ENCODE measurements around the gene PPP2R5E.
"Not testable (repeated sequence)": the region's sequence is repeated elsewhere in the genome, so short reads cannot be mapped to it uniquely, and the experiment has no call there.

Gene PPP2R5E

GRCh38 chr14:63426838-63427352 lies 116.3 kb downstream of the PPP2R5E start:
- no peak for DNase-seq

DNA sequence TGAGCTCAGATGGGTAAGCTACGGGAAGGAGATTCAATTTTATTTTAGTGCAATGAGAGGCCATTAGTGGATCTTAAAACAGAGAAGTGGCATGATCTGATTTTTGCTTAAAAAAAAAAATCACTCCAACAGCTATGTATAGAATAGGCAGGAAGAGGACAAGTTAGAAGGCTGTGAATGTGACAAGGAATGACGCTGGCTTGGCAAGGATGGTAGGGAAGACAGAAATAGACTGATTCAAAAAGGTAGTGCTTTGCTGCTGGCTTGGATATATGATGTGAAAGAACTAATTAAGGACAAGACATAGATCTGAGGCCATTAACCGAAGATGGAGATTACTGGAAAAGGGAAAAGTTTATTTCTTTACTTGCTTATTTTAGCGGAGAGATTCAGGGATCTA lies 119.3 kb downstream of the PPP2R5E start:
- DNase-seq = no peak

- no peak for DNase-seq
These were observed 119.8 kb downstream of the PPP2R5E start for GRCh38 chr14:63423381-63423780.

- no peak for DNase-seq
These were observed 121.3 kb downstream of the PPP2R5E start for GRCh38 chr14:63421919-63422318.

- DNase-seq = no peak
These were observed 122.0 kb downstream of the PPP2R5E start for GRCh38 chr14:63421226-63421625.

DNA sequence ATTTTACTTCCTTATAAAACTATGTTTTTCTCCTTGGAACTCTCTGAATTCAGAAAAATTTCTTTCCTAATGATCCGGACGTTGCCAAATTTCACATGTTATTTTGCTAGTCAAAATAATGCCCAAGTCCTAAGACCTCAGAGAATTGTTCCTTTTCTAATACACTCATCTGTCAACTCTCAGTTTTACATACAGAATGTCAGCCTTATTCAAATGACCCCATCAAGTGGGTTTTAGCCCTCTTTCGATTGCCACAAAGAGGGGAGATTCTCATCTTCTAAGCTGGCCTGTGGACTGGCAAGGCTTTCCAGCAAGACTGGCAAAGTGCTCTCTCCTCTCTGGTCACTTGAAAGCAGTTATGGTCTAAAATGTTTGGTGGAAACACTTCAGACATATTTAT lies 125.2 kb downstream of the PPP2R5E start:
- DNase-seq = no peak

GRCh38 chr14:63413009-63413408 lies 130.2 kb downstream of the PPP2R5E start:
- no peak for DNase-seq

GRCh38 chr14:63406333-63406732 lies 136.8 kb downstream of the PPP2R5E start:
- no peak for DNase-seq

- DNase-seq = no peak
These were observed 137.5 kb downstream of the PPP2R5E start for GRCh38 chr14:63405715-63406114.

DNA sequence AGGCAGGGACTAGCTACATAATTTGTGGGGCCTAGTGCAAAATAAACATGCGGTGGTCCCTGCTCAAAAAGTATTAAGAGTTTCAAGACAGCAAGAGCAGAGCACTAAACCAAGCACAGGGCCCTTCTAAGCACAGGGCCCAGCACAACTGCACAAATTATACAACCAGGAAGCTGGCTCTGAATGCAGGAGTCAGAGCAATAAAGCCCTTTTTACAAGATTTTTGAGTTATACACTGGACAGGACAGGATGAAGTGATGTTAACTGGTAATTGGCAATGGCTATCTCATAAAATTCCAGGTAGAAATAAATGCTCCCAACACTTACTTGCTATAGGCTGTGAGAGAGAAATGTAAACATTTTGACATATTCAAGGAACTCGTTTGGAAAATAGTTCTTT lies 138.3 kb downstream of the PPP2R5E start:
- no peak for DNase-seq

- no peak for DNase-seq
These were observed 141.5 kb downstream of the PPP2R5E start for GRCh38 chr14:63401646-63402045.

DNA sequence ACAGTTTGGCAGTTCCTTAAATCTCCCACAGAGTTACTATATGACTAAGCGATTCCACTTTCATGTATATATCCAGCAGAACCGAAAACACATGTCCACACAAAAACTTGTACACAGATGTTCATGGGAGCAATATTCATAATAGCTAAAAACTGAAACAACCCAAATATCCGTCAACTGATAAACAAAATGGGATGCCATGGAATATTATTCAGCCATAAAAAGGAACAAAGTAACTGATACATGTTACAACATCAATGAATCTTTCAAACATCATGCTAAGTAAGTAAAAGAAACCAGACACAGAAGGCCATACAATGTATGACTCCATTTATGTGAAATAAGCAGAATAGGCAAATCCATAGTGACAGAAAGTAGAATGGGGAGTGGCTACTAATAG lies 144.2 kb downstream of the PPP2R5E start:
- DNase-seq = no peak

GRCh38 chr14:63394841-63395240 lies 148.3 kb downstream of the PPP2R5E start:
- DNase-seq = no peak

DNA sequence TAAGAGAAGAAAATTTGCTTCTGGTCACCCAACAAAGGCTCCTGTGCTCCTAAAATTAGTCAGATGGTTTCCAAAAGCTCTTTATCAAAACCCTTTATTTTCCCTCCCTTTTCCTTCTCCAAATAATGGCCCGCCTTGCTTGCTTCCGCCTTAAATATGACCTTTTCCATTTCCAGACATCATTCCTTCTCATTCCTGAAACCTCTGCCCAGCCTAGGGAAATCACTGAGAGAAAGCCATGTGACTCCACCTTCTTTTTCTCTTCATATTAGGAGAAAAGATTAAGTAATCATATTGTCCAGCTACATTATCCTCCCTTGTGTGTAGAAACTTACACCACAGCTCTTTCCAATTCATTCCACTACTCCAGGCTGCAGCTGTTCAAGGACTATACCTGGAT lies 148.7 kb downstream of the PPP2R5E start:
- no peak for DNase-seq

DNA sequence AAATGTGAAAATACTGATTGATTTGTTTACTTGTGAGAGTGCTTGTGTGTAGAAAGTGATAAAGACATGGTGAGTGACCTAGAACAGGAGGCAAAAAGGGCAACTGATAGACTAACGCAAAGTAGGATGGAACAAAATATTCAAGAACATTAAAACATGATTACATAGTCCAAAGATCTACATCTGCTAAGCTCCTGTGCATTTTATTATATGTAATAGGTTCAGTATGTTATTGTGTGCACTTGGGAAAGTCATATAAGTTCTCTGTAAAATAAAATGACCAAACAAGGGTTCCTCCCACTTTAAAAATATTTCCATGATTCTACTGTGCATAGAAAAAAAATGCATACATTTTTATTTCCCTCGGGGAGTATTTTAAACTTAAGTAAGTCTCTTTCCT lies 150.2 kb downstream of the PPP2R5E start:
- DNase-seq = no peak

GRCh38 chr14:63392236-63392635 lies 150.9 kb downstream of the PPP2R5E start:
- no peak for DNase-seq

- peak; percentile 6 for DNase-seq
These were observed 154.3 kb downstream of the PPP2R5E start for GRCh38 chr14:63388766-63389431.

GRCh38 chr14:63387711-63388110 lies 155.5 kb downstream of the PPP2R5E start:
- DNase-seq = no peak

DNA sequence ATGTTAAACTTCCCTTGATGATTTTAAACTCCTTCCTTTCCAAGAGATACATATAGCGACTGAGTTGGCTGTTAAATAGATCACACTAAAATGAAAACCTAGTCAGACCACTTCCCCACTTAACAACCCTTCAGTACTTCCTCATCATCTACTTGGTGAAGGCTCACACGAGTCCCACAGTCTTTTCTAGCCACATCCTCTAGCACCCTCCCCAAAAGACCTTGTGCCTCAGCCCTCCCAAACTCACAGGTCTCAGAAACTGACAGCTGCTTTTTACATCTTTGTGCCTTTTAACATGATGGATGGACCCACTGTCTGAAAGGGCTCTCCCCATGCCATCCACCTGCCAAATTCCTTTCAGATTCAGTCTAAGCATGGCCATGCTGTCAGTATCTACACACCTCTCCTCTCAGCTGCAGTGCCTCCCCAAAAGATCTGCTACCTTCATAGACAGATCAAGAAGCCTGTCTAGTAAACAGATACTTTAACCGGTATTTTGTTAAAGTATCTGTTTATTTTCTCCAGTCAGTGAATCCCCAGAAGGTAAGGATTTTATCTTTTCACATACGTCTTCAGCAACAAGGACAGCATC lies 159.3 kb downstream of the PPP2R5E start:
- no peak for DNase-seq

GRCh38 chr14:63378444-63378843 lies 164.7 kb downstream of the PPP2R5E start:
- no peak for DNase-seq

DNA sequence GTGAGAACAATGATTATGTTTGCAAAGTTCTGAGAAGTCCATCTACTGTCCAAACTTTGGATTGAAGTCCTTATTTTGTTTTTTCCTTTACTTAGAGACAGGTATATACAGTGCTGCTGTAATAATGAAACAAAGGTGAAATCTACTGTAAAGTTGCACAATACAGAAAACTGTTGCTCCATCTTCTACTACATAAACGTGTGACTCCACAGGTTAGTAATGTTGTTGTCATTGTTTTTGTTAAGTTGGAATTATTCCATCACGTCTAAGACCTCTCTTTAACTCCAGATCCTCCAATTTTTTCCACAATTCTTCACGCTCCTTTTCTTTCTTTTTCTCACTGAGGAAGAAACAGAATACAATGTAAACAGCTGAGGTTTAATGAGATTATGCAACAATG lies 167.4 kb downstream of the PPP2R5E start:
- no peak for DNase-seq

DNA sequence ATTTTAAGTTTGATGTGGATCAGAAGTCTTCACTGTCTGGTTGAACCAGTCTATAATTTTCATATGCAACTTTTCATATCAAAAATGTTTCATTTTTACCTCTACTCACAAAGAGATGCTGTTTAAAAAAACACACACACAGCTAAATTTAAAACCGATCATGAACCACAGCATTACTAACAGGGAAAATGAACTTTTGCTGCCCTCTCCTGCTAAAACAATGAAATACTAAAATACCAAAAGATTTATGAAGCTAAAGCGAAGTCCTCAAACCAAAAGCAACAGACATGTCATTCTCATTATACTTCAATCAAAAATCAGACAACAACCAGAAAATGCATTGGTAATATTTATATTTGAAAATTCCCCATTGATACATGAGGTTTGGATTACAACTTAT lies 171.6 kb downstream of the PPP2R5E start:
- not testable (repeated sequence) for DNase-seq

DNA sequence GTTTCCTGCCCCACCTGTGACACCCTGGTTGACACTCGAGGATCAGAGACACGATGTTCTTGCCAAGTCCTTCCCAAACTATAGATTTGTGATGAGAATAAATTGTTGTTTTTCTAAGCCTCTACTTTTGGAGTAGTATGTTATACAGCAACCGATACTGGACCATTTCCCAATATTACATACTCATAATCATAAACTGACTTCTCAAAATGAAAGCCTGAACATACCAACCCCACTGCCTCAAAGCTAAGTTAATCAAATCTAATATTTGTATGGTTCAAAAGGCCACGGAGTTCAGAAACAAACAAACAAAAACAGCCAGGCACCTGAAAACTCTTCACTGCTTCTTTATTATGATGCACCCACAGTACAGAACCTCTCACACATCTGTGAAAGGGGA lies 172.1 kb downstream of the PPP2R5E start:
- DNase-seq = no peak

DNA sequence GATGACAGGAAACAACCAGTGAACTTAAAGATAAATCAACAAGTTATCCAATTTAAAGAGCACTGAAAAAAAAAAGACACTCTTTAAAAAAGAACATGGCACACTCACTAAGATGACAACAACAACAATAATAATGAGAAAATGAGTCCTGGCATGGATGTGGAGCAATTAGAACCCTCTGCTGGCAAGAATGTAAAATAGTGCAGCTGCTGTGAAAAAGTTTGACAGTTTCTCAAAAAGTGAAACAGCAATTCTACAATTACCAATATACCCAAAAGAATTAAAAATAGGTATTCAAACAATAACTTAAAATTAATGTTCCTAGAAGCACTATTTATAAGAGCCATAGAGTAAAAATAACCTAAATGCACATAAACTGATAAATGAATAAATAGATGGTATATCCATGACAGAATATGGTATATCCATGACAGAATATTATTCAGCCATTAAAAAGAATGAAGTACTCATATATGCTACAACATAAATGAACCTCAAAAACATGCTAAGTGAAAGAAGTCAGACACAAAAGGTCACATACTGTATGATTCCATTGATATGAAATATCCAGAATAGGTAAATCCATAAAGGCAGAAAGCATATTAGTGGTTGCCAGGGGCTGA lies 175.3 kb downstream of the PPP2R5E start:
- no peak for DNase-seq

Measured in NCI-H2081 treated with DMSO at 0.1 percent for 48 hours (cell line).